OCI-LY3 (cell line): Measurements from ENCODE around the gene DSE.

ENCODE experiments used
- H2AFZ ChIP-seq: fragments of 200-600, 300-600 bp; shearing (Covaris generic); 2 replicates; pipeline ENCODE4 v1.6.0; 2014; ENCODE audit warnings: antibody characterized with exemption, low read depth, low read length
- H3K27ac ChIP-seq: fragments of 200-600, 300-600 bp; sonication (generic); 2 replicates; pipeline ENCODE4 v1.5.1; 2014; ENCODE audit warnings: mild to moderate bottlenecking, low read length, moderate library complexity, mixed read lengths
- H3K27me3 ChIP-seq: fragments of 200-600, 300-600 bp; sonication (generic); 2 replicates; pipeline ENCODE4 v1.6.1; 2014; ENCODE audit warnings: low read depth, low read length, mixed read lengths
- H3K36me3 ChIP-seq: fragments of 200-600, 300-600 bp; sonication (generic); replicated peaks from 2 replicates; pipeline ENCODE3; 2014; ENCODE audit warnings: low read depth, low read length, mixed read lengths
- H3K4me1 ChIP-seq: fragments of 300-600, 200-600 bp; sonication (generic); 2 replicates; pipeline ENCODE4 v1.6.1; 2014; ENCODE audit warnings: low read length, mixed read lengths
- H3K4me2 ChIP-seq: fragments of 200-600, 300-600 bp; sonication (generic); 2 replicates; pipeline ENCODE4 v1.6.1; 2014; ENCODE audit warnings: low read length, mixed read lengths
- H3K4me3 ChIP-seq: fragments of 300-600, 200-600 bp; sonication (generic); 2 replicates; pipeline ENCODE4 v1.5.1; 2014; ENCODE audit warnings: antibody characterized with exemption, mild to moderate bottlenecking, low read length, moderate library complexity
- H3K79me2 ChIP-seq: fragments of 300-600, 200-600 bp; shearing (Covaris generic); 2 replicates; pipeline ENCODE4 v1.6.1; 2014; ENCODE audit warnings: mild to moderate bottlenecking, low read length, mixed read lengths
- H3K9ac ChIP-seq: fragments of 300-600, 200-600 bp; shearing (Covaris generic); 2 replicates; pipeline ENCODE4 v1.6.0; 2014; ENCODE audit warnings: mild to moderate bottlenecking, low read length, moderate library complexity
- H3K9me3 ChIP-seq: fragments of 200-600, 300-600 bp; shearing (Covaris generic); 2 replicates; pipeline ENCODE4 v1.6.1; 2014; ENCODE audit warnings: low read length, mixed read lengths; ENCODE audit not compliant: insufficient read depth
- H4K20me1 ChIP-seq: fragments of 200-600, 300-600 bp; sonication (generic); 2 replicates; pipeline ENCODE4 v1.6.1; 2016; ENCODE audit warnings: low read length, mixed read lengths; ENCODE audit not compliant: insufficient read depth
- CTCF ChIP-seq: fragments of 200-600, 300-600 bp; sonication (generic); IDR thresholded peaks from 2 replicates; pipeline ENCODE4 v1.5.1; 2014; ENCODE audit warnings: antibody characterized with exemption, low read length, low read depth
- EZH2phosphoT487 ChIP-seq: fragments of 200-600 bp; shearing (Covaris generic); IDR thresholded peaks from 2 replicates; pipeline ENCODE4 v1.6.1; 2018; ENCODE audit warnings: antibody characterized with exemption, mixed run types, low read depth

DSE gene

GRCh38 chr6:116482780-116483179 lies 112.0 kb downstream of the DSE start:
- Histone ChIP-seq H3K27ac (no peak overlapping the region), H3K79me2 (no peaks in the 10 kb centered on the region), H3K9me3 (no peaks in the 10 kb centered on the region), H3K36me3 (no peaks in the 10 kb centered on the region), H4K20me1 (no peaks in the 10 kb centered on the region), H2AFZ (no peak overlapping the region), H3K27me3 (no peaks in the 10 kb centered on the region), H3K4me3 (no peak overlapping the region), H3K4me1 (no peaks in the 10 kb centered on the region), H3K4me2 (no peak overlapping the region), H3K9ac (no peak overlapping the region)
- no peak for TF ChIP-seq EZH2phosphoT487
- TF ChIP-seq CTCF = no peak

GRCh38 chr6:116483616-116484015 lies 112.9 kb downstream of the DSE start:
- Histone ChIP-seq H2AFZ (no peak overlapping the region), H3K4me1 (no peaks in the 10 kb centered on the region), H4K20me1 (no peaks in the 10 kb centered on the region), H3K4me3 (no peak overlapping the region), H3K27me3 (no peaks in the 10 kb centered on the region), H3K79me2 (no peaks in the 10 kb centered on the region), H3K9ac (no peak overlapping the region), H3K27ac (no peak overlapping the region), H3K9me3 (no peaks in the 10 kb centered on the region), H3K36me3 (no peaks in the 10 kb centered on the region), H3K4me2 (no peak overlapping the region)
- TF ChIP-seq EZH2phosphoT487 (no peak), CTCF (no peak)

- Histone ChIP-seq H3K9ac (no peak overlapping the region), H3K27ac (no peak overlapping the region), H3K9me3 (no peaks in the 10 kb centered on the region), H3K79me2 (no peaks in the 10 kb centered on the region), H3K4me2 (no peak overlapping the region), H4K20me1 (no peaks in the 10 kb centered on the region), H3K36me3 (no peaks in the 10 kb centered on the region), H3K4me1 (no peaks in the 10 kb centered on the region), H3K4me3 (no peak overlapping the region), H3K27me3 (no peaks in the 10 kb centered on the region), H2AFZ (no peak overlapping the region)
- TF ChIP-seq EZH2phosphoT487 (no peak), CTCF (no peak)
Measured at GRCh38 chr6:116485559-116486184, 114.9 kb downstream of the DSE start.

GRCh38 chr6:116491610-116492330 lies 121.0 kb downstream of the DSE start:
- Histone ChIP-seq H3K79me2 (no peaks in the 10 kb centered on the region), H3K36me3 (no peaks in the 10 kb centered on the region), H3K27me3 (no peaks in the 10 kb centered on the region), H3K4me2 (no peak overlapping the region), H3K9me3 (no peaks in the 10 kb centered on the region), H3K4me3 (no peak overlapping the region), H3K4me1 (no peaks in the 10 kb centered on the region), H2AFZ (no peak overlapping the region), H4K20me1 (no peaks in the 10 kb centered on the region), H3K27ac (no peak overlapping the region), H3K9ac (no peak overlapping the region)
- TF ChIP-seq CTCF (no peak), EZH2phosphoT487 (no peak)
